Peyer's patch (tissue), 4 donors: Measurements from ENCODE around the gene GNAL.

Experiments used
- POLR2A ChIP-seq, 2 donors: fragments of 450-650 bp; IDR thresholded peaks; one replicate each; pipeline ENCODE4 v1.5.1; 2017; ENCODE audit warnings: antibody characterized with exemption in 2 of 2, mild to moderate bottlenecking in 2 of 2, moderate library complexity in 2 of 2
- TF ChIP-seq, protein P1 (sequence below), 6 experiments: fragments of 450-650 bp in 4 of 6; fragments of 200-600 bp in 2 of 6; sonication (generic) in 1 of 6; IDR thresholded peaks; one replicate each; pipeline ENCODE4 v1.5.1; 2017 to 2019; ENCODE audit warnings: antibody characterized with exemption in 6 of 6, mild to moderate bottlenecking in 3 of 6, moderate library complexity in 1 of 6

DNA sequence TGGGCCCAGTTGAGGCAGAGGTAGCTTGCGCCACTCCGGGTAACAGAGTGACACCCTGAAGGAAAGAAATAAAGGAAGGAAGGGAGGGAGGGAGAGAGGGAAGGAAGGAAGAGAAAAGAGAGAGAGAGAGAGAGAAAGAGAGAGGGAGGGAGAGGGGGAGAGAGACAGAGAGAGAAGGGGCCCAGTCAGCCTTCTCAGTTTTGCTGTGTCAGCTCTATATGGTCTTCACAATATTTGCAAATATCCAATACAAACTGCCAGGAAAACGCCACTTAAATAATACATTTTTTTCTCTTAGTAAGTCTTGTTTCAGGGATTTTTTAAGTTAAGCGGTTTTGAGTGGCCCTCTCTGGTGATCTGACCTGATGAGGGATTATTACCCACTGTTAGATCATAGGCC, 156.6 kb downstream of the GNAL start:
- TF ChIP-seq, protein P1, sequence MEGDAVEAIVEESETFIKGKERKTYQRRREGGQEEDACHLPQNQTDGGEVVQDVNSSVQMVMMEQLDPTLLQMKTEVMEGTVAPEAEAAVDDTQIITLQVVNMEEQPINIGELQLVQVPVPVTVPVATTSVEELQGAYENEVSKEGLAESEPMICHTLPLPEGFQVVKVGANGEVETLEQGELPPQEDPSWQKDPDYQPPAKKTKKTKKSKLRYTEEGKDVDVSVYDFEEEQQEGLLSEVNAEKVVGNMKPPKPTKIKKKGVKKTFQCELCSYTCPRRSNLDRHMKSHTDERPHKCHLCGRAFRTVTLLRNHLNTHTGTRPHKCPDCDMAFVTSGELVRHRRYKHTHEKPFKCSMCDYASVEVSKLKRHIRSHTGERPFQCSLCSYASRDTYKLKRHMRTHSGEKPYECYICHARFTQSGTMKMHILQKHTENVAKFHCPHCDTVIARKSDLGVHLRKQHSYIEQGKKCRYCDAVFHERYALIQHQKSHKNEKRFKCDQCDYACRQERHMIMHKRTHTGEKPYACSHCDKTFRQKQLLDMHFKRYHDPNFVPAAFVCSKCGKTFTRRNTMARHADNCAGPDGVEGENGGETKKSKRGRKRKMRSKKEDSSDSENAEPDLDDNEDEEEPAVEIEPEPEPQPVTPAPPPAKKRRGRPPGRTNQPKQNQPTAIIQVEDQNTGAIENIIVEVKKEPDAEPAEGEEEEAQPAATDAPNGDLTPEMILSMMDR (IDR thresholded peaks at IDR 0.05) = no peak
- TF ChIP-seq POLR2A (IDR thresholded peaks at IDR 0.05) = no peak
